ENCODE data around the gene CCL28. TPM values are rescaled to one million over a fixed set of nuclear protein-coding genes. Genes with fewer than 3 reads are reported as not detected.
"Not testable (repeated sequence)": the region's sequence is repeated elsewhere in the genome, so short reads cannot be mapped to it uniquely, and the experiment has no call there.

The CCL28 gene
- total RNA-seq (ENCODE audit: low replicate concordance): 2.0 TPM in 1 of 2 replicates, not detected in the other
- long read RNA-seq, partial matches to known transcripts: 0 of 1 reads
- long read RNA-seq, other reads (novel, unspliced or antisense): 0 of 1 reads

DNA sequence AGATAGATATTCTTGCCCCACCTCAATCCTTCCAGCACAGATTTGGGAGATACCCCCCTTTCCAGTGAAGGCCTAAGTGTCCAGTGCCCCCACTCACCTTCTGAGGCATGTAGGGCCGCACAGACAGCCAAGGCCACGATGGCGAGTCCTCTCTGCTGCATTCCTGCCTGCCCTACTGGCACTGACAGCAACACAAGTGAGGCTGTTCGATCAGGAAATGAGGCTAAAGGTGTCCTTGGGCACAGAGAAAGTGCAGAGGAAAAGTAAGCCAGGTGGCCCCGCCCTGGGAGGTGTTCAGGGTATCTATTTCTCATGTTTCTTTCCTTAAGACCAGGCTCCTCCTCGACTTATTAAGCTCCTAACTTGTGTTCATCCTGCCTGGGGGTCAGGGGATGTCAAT is at the start of gene CCL28:
CCL28 (minus strand) TSS at position 236 of the 400 bp plus-strand sequence; CDS start at position 161, 75 bp downstream.
- H3K36me3 Mint-ChIP-seq: no peaks in the 10 kb centered on the region
- no peak within 1 kb of the TSS for H3K4me3 Mint-ChIP-seq
- DNase-seq (ENCODE audit: extremely low spot score, unreplicated experiment): no peak
- H3K27me3 Mint-ChIP-seq: no peaks in the 10 kb centered on the region
- TF ChIP-seq, protein P1, sequence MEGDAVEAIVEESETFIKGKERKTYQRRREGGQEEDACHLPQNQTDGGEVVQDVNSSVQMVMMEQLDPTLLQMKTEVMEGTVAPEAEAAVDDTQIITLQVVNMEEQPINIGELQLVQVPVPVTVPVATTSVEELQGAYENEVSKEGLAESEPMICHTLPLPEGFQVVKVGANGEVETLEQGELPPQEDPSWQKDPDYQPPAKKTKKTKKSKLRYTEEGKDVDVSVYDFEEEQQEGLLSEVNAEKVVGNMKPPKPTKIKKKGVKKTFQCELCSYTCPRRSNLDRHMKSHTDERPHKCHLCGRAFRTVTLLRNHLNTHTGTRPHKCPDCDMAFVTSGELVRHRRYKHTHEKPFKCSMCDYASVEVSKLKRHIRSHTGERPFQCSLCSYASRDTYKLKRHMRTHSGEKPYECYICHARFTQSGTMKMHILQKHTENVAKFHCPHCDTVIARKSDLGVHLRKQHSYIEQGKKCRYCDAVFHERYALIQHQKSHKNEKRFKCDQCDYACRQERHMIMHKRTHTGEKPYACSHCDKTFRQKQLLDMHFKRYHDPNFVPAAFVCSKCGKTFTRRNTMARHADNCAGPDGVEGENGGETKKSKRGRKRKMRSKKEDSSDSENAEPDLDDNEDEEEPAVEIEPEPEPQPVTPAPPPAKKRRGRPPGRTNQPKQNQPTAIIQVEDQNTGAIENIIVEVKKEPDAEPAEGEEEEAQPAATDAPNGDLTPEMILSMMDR (conservative IDR thresholded peaks at IDR 0.05): no peak
- H3K27ac Mint-ChIP-seq: no peak within 1 kb of the TSS
- H3K9me3 Mint-ChIP-seq: no peaks in the 10 kb centered on the region
- no peaks in the 10 kb centered on the region for H3K4me1 Mint-ChIP-seq (ENCODE audit: unreplicated experiment)

DNA sequence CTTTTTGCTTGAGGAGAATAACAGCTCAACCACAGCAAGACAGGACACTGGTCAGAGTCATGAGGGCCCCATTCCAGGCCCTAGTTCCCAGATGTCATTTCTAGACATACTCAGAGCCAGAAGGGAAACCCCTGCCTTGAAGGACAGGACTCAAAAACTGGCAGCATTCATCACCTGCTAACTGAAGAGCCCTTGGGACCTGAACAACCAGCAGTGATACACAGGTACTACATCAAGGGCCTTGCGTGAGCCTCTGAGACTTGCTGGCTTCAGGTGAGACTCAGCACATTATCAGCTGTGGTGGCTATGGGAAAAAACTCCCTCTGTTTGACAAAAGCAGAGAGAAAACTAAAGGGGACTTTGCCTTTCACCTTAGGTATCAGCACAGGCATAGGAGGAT is 48.9 kb upstream of the CCL28 start:
- H3K27ac Mint-ChIP-seq: no peak overlapping the region
- H3K4me1 Mint-ChIP-seq (ENCODE audit: unreplicated experiment): no peaks in the 10 kb centered on the region
- peaks cover 7% of the 10 kb centered on the region for H3K9me3 Mint-ChIP-seq
- H3K27me3 Mint-ChIP-seq: no peaks in the 10 kb centered on the region
- TF ChIP-seq, protein P1 (conservative IDR thresholded peaks at IDR 0.05): no peak
- H3K4me3 Mint-ChIP-seq: no peak overlapping the region
- peaks cover 27% of the 10 kb centered on the region for H3K36me3 Mint-ChIP-seq
- DNase-seq (ENCODE audit: extremely low spot score, unreplicated experiment): no peak

DNA sequence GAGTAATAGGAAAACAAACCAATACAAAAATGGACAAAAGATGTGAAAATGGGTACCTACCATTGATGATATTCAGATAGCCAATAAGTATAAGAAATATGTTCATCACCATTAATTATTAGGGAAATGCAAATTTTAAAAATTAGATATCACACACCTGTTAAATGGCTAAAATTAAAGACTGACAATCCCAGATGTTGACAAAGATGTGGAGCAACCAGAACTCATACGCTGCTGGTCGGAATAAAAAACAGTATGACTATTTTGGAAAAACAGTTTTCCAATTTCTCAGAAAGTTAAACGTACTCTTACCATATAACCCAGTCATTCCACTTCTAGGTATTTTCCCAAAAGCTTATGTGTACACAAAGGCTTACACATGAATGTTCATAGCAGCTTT is 44.4 kb upstream of the CCL28 start:
- Mint-ChIP-seq H3K4me3 (no peak overlapping the region), H3K27ac (no peak overlapping the region)
- no peak for DNase-seq (ENCODE audit: extremely low spot score, unreplicated experiment)

DNA sequence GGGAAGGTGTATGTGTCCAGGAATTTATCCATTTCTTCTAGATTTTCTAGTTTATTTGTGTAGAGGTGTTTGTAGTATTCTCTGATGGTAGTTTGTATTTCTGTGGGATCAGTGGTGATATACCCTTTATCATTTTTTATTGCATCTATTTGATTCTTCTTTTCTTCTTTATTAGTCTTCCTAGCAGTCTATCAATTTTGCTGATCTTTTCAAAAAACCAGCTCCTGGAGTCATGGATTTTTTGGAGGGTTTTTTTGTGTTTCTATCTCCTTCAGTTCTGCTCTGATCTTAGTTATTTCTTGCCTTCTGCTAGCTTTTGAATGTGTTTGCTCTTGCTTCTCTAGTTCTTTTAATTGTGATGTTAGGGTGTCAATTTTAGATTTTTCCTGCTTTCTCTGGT is 29.4 kb upstream of the CCL28 start:
- Mint-ChIP-seq H3K9me3 (peaks cover 23% of the 10 kb centered on the region), H3K36me3 (peaks cover 15% of the 10 kb centered on the region)
- H3K4me1 Mint-ChIP-seq (ENCODE audit: unreplicated experiment); H3K27me3 Mint-ChIP-seq; H3K27ac Mint-ChIP-seq; H3K4me3 Mint-ChIP-seq; DNase-seq (ENCODE audit: extremely low spot score, unreplicated experiment): not testable (repeated sequence)

More for the DNA sequence above, 44.4 kb upstream of the CCL28 start:
- no peaks in the 10 kb centered on the region for H3K4me1 Mint-ChIP-seq (ENCODE audit: unreplicated experiment)
- H3K9me3 Mint-ChIP-seq: peaks cover 7% of the 10 kb centered on the region
- H3K27me3 Mint-ChIP-seq: no peaks in the 10 kb centered on the region
- TF ChIP-seq, protein P1 (conservative IDR thresholded peaks at IDR 0.05): no peak
- H3K36me3 Mint-ChIP-seq: peaks cover 15% of the 10 kb centered on the region

DNA sequence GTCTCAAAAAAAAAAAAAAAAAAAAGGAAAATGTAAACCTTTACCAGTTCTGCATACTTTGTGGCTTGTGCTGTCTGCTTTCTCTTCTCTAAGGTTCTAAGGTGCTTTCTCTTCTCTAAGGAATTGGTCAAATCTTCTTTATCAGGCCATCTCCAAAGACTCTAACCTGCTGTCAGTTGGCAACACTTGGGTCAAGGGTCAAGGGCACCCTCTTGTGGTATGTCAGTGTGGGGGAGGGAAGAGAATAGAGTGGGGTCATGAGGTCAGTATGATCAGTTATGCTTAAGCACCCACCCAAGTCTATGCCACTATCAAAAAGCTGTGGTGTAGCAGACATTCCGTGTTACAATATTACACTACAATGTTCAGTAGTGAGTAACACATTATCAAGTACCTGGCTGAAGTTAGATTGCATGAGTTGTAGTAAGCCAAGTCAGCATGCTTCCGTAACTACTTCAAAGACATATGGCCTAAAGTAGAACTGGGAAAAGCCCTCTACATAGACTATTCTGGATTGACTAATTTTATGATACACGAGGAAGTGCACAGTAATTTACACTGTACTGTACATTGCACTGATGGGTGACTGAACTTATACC is 25.0 kb upstream of the CCL28 start:
- no peaks in the 10 kb centered on the region for H3K27me3 Mint-ChIP-seq
- H3K36me3 Mint-ChIP-seq: peaks cover 3% of the 10 kb centered on the region
- H3K4me3 Mint-ChIP-seq: no peak overlapping the region
- peaks cover 17% of the 10 kb centered on the region for H3K9me3 Mint-ChIP-seq
- DNase-seq (ENCODE audit: extremely low spot score, unreplicated experiment): no peak
- H3K4me1 Mint-ChIP-seq (ENCODE audit: unreplicated experiment): peaks cover 7% of the 10 kb centered on the region
- TF ChIP-seq, protein P1 (conservative IDR thresholded peaks at IDR 0.05): no peak
- H3K27ac Mint-ChIP-seq: no peak overlapping the region

GRCh38 chr5:43433382-43433781 is 21.2 kb upstream of the CCL28 start:
- H3K9me3 Mint-ChIP-seq: peaks cover 11% of the 10 kb centered on the region
- no peak overlapping the region for H3K4me3 Mint-ChIP-seq
- no peak overlapping the region for H3K27ac Mint-ChIP-seq
- TF ChIP-seq, protein P1 (conservative IDR thresholded peaks at IDR 0.05): no peak
- H3K36me3 Mint-ChIP-seq: no peaks in the 10 kb centered on the region
- H3K4me1 Mint-ChIP-seq (ENCODE audit: unreplicated experiment): peaks cover 7% of the 10 kb centered on the region
- no peak for DNase-seq (ENCODE audit: extremely low spot score, unreplicated experiment)
- H3K27me3 Mint-ChIP-seq: no peaks in the 10 kb centered on the region

Data from type B pancreatic cell (in vitro differentiated cells).